Activated naive CD8-positive, alpha-beta T cell treated with anti-CD3 and anti-CD28 coated beads, Interleukin-2, amount 50 U/mL, for 16 hours (primary cell): ENCODE measurements around the gene CORO7.
"Not testable (repeated sequence)": the region's sequence is repeated elsewhere in the genome, so short reads cannot be mapped to it uniquely, and the experiment has no call there.

Experiments used
- DNase-seq: peaks from one replicate; pipeline ENCODE4 v3.0.0-alpha.2; 2020; ENCODE audit warnings: low read depth, low spot score

The CORO7 gene

DNA sequence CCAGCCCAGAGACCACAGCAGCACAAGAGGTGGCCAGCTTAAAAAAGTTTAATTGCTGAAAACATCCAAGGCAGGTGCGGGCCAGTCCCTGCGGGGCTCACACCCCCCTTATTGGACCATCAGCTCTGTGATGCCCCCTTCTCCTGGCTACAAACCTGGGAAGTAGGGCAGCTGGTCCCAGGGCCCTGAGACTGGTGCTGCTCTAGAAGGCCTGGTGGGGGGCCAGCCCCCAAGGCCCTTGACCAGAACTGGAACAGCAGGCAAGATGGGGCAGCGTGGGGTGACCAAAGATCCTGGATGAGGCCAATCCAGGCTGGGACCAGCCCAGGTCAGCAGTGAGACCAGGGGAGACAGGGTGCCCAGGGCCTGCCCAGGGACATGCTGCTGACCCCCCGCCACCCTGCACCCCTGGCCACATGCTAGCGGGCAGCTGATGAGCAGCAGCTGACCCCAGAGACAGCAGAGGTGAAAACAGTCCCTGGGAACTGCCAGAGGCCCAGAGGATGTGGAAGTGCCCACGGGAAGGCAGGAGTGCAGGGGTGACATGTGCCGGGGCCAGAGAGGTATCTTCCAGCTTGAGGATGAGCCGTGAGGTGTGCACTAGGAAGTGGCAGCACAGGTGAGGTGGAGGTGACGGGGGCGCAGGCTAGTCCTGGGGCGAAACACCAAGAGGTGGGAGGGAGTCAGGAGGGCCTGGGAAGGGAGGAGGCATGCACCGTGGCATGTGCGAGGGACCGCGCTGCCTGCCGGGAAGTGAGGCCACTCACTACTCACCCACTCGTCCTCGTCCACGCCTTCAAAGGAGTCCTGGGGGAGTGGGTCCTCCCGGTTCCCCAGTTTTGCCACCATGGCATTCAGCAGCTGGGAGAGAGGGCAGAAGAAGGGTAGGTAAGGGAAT is 61.6 kb downstream of the CORO7 start:
- no peak for DNase-seq

- DNase-seq: no peak
Measured at GRCh38 chr16:4353675-4354074, 62.7 kb downstream of the CORO7 start.

DNA sequence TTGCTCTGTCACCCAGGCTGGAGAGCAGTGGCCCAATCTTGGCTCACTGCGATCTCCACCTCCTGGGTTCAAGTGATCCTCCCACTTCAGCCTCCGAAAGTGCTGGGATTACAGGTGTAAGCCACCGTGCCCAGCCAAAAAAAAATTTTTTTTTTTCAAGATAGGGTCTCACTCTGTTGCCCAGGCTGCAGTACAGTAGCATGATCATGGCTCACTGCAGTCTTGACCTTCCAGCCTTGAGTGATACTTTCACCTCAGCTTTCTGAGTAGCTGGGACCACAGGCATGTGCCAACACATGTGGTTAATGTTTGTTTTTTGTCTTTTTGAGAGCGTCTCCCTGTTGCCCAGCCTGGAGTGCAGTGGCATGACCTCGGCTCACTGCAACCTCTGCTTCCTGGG is 63.6 kb downstream of the CORO7 start:
- no peak for DNase-seq

GRCh38 chr16:4351880-4352279 is 64.5 kb downstream of the CORO7 start:
- DNase-seq: no peak

GRCh38 chr16:4350787-4351659 is 65.4 kb downstream of the CORO7 start, which contains the start of gene PAM16:
Gene PAM16, minus strand, starts transcription at chr16:4351321. Its CDS starts 87 bp downstream, at chr16:4351234.
- DNase-seq: peak; percentile 98

DNA sequence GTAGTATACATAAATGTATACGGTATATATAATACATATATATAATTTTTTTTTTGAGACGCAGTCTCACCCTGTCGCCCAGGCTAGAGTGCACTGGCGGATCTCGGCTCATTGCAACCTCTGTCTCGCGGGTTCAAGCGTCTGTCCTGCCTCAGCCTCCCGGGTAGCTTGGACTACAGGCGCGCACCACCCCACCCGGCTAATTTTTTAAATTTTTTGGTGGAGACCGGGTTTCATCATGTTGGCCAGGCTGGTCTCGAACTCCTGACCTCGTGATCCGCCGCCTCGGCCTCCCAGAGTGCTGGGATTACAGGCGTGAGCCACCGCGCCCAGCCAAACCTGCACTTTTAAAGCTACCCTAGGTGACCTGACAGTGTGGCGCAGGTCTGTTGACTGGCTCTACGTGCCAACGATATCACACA is 66.0 kb downstream of the CORO7 start:
- DNase-seq: no peak

DNA sequence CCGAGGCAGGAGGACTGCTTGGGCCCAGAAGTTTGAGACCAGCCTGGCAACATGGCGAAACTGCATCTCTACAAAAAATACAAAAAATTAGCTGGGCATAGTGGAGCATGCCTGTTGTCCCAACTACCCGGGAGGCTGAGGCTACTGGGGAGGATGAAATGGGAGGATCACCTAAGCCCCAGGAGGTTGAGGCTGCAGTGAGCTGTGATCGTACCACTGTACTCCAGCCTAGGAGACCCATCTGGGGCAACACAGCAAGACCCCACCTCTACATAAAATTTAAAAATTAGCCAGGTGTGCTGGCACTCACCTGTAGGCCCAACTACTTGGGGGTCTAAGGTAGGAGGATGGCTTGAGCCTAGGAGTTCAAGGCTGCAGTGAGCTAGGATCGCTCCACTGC is 67.1 kb downstream of the CORO7 start:
- no peak for DNase-seq

DNA sequence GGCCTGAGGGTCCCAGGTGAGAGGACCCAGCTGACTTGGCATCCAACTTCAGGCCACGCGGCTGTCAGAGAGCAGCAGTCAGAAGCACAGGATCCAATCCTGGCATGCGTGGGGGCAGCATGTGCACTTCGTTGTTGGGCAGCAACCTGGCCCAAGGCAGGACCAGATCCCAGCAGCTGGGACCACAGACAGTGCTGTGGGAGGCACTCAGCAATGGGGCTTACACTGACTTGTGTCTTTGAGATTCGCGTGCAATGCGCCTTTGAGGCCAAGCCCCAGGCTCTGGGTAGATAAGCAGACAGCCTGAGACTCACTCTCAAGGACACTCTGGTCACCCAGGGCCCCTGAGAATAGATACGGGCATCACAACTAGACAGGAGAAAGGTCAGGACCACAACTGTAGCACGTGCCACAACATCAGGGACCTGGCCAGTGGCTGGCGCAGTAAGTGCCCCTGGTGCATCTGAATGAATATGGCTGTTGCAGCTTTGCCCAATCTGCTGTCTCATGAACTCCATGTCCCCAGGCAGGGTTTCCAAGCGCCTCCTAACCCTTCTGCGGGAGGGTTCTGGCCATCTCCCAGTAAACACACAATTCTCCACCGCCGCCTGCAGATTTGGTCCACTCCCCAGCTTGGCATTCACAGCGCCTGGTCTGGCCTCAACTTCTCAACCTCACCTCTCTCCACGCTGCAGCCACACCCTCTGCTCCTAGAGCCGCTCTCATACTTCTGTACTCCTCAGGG is 68.5 kb downstream of the CORO7 start:
- no peak for DNase-seq

- no peak for DNase-seq
Measured at GRCh38 chr16:4347010-4347409, 69.4 kb downstream of the CORO7 start.

DNA sequence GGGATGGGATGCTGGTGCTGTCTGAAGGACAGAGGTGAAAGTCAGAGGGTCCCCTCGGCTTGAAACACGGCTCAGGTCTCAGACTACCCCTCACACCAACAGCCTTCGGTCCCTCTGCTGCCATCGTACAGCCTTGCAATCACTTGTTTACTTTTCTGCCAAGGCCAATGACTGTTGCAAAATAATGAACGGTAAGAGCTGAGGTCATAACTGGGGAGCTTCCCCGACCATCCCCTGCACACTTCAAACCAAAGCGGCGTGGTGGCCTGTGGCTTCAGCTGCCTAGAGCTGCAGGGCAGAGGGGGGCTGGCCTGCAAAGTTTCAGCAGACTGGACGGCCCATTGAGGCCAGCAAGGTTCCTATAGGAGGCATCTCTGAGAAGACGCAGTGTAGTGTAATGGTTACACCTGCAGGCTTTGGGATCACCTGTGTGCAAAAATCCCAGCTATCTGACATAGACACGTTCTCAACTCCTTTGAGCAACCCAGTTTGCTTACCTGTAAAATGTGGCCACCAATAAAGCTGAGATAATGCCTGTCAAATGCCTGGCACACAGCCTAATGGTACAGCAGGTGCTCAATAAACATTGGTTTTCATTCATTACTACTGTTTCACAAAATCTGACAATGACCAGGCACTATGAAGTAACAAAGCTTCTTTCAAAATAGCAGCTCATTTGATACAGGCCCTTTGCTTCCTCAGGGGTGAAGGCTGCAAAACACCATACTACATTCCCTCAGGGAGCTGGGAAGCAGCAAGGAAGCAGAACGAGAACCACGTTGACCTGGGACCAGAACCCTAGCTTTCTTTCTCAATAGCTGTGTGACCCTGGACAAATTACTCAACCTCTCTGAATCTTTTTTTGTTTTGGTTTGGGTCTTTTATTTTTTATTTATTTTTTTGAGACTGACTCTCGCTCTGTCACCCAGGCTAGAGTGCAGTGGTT is 70.3 kb downstream of the CORO7 start:
- no peak for DNase-seq

GRCh38 chr16:4344983-4345835 is 71.2 kb downstream of the CORO7 start:
- no peak for DNase-seq

- not testable (repeated sequence) for DNase-seq
Measured at GRCh38 chr16:4344300-4344982, 72.0 kb downstream of the CORO7 start.

DNA sequence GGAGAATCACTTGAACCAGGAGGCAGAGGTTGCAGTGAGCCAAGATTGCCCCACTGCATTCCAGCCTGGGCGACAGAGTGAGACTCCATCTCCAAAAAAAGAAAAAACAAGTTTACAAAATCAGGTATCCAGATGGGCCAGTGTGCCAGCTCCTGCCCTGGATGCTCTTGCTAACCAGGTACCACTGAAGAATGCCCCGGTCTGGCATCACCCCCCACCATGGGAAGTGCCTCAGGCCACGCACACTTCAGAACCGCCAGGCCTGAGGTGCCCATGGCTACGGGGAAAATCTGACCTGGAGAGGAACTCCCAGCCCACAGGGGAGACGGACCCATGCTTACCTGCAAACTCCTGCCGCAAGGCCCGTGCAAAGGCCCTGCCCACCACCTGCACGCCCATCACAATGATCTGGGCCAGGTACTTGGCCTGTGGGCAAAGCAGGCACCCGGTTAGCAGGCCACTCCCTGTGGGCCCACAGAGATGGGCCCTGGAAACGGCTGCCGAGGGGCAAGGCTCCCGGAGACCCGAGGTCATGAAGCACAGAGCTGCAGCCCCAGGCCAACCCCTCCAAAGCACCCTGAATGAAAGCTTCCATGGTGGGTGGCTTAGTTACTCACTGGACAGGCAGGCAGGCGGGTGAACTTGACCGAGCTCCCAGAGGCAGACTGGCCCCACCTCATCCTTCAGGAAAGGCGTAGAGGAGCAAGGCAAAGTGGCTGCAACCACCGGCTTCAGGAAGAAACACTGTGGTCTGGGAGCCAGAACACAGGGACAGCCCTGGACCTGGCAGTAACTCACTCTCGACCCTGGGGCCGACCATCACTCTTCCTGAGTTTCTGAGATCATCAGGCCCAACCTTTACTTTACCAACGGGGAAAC is 73.3 kb downstream of the CORO7 start:
- DNase-seq: no peak

GRCh38 chr16:4341250-4341649 is 75.1 kb downstream of the CORO7 start:
- DNase-seq: no peak

DNA sequence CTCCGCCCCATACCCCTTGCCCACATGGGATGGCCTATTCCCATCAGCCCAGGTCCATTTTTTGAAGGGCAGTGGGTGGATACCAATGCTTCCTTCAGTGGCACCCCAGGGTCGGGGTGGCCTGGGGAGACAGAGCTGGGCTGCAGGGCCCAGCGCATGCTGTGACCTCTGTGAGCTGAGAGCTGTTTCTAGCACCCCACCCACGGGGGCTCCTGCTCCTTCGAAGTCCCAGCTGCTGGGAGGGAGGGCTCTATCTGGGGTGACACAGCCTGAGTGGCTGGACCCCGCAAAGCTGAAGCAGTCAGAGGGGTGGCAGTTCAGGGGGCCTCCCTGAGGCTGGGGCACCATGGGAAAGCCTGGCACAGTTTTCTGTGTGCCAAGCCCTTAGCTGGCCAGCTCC is 76.0 kb downstream of the CORO7 start:
- no peak for DNase-seq

GRCh38 chr16:4339909-4340308 is 76.5 kb downstream of the CORO7 start:
- no peak for DNase-seq

DNA sequence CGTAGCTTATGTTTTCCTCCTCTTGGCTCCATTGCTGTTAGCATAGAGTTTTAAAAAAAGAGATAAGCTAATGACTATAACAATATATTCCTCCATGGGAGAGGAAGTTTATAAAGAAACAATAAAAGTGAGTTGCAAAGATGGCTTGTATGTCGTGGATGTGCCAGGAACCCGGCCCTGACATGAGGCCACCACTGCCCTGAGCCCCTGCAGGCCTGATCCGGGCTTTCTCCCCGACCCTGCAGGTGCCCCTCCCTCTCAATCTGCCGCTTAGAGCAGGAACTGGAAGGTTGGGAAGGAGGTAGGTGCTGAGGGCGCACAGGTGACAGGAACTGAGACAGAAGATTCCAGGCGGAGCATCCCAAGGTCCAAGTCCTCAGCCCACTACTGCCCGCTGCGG is 76.9 kb downstream of the CORO7 start:
- no peak for DNase-seq

GRCh38 chr16:4338712-4339299 is 77.6 kb downstream of the CORO7 start:
- no peak for DNase-seq
